NCI-H187 (cell line): ENCODE results near the gene PGGT1B.

Experiments used
- DNase-seq, 2 experiments: peaks; one replicate each; lab custom pipeline; 2025; lab: John Stamatoyannopoulos, UW

Gene PGGT1B

DNA sequence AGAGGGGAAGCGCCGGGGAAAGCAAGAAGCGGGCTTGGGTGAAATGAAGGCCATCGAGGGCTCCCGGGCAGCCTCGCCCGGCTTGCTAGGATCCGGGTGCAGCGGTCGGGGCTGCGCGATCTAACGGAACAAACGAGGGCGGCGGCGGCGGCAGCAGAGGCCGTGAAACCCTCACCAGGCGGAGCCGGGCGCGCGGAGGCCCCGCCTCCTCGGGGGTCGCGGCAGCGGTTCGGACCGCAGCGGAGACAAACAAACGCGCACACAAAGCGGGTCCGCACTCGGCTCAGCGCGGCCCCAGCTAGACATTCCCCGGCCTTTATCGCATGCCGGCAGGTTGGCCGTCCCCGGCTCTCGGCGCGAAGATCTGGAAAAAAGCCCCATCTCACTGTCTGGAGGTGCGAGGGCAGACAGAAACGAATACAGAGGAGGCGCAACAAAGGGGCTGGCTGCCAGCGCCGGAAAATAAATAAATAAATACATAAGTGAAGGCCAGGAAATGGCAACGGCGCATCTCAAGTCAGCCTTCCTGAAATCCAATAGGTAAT is 82.4 kb downstream of the PGGT1B start:
- DNase-seq, result no peak

DNA sequence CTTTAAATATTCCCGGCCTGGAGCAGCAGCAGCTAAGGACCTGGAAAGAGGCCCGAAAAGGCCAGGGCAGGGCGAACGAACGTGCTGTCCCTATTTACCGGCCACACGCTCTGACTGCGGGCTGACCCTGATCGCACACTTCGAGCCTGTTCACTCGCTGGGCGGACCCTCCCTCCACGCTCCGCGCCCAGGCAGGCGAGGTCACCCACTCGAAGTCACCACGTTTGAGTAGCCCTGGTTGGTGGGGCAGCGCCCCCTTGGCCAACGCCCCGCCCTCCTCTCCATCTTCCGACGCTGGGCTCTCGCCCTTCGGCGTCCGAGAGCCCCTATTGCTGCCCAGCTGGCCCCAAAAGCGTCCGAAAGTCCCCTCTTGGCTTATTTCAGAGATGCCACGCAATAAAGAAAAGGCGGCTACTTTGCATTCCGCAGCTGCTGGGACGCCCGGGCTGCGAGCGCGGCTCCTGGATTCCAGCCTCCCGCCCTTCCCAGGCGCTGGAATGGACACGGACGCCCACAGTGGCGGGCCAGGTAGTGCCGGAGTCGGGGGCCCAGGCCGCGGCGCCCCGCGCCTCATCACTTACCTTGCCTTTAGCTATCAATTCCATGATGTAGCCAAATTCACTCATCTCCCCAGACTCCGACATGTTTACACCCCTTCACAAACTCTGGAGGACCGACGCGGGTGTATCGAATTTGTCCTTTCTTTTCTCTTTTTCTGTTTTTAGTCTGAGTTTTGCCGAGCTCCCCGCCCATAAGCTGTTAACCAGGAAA is 83.1 kb downstream of the PGGT1B start:
- no peak for DNase-seq

DNA sequence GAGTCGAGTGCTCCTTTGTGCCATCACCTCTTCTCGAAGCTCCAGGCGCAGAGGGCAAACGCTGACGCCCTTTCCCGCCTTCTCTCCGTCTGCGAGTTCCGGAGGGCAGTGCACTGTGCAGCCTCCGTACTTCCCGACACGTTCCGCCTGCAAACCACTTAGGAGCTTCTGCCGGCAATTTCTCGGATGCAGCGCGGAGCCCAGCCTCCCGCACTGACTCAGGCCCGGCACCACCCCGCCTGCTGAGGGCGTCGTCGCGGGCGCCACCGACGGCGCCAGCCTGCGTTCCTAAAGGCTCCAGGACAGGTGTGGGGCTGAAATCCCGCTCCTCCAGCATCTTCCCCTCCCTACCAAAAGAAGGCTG is 83.7 kb downstream of the PGGT1B start:
- no peak for DNase-seq

DNA sequence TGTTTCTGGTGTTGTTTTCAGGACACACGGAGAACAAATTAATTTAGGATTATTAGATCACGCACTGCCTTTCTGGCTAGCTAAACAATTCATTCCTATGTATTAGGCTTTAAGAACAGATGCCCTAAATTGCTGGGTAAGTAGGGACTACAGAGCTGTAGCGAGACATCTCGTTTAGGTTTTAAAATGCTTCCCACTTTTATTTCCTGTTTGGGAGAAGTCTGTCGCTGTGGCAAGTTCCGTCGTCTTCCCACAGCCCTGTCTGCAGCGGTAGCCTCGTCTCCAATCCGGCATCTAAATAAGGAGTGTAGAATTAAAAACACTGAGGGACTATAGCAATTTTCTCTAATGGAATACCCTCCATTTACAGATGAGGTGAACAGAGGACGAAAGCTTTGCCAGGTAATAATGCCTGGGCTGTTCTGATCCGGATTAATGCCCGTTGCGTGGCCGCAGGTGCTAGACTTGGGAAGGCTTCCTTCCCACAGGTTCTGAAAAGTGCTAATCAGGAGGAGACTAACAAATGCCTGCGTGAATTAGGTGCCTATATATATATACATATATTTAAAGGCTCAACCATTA is 91.7 kb downstream of the PGGT1B start:
- DNase-seq, result no peak

DNA sequence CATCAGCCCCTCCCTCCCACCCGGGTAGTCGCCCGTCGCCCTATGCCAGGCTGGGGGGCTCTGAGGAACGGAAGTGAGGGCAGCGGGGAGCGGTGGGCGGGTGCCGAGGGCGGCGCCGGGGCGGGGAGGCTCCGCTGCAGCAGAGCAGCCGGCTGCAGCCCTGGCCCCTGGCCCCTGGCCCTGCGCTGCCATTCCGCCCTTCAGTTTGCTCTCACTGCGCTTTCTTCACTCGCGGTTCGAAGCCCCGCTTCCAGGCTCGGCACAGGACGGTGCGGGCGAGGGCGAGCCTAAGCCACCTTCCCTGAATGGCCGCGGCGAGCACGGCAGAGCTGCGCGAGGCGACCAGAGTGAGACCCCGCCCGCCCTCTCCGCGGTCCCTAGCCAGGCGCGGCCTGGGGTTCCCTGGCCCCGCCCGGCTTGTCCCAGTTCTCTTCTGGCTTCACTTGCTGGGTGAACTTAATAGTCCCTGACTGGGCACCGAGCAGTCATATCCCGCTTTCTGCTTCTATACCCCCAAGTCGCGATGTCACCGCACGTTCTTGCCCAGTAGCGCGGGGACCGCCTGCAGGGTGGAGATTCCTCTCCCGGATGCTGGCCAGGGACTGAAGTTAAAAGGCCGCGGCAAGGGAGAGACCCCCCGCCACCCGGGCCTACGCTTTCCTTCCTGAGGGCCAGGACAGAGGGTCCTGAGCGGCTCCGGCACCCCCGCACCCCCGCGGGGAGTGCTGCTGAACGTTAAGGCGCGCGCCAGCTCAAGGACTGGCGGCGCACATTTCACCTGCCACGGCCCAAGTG is 92.3 kb downstream of the PGGT1B start:
- DNase-seq, result peak in 1 of 2 experiments; percentile 58

DNA sequence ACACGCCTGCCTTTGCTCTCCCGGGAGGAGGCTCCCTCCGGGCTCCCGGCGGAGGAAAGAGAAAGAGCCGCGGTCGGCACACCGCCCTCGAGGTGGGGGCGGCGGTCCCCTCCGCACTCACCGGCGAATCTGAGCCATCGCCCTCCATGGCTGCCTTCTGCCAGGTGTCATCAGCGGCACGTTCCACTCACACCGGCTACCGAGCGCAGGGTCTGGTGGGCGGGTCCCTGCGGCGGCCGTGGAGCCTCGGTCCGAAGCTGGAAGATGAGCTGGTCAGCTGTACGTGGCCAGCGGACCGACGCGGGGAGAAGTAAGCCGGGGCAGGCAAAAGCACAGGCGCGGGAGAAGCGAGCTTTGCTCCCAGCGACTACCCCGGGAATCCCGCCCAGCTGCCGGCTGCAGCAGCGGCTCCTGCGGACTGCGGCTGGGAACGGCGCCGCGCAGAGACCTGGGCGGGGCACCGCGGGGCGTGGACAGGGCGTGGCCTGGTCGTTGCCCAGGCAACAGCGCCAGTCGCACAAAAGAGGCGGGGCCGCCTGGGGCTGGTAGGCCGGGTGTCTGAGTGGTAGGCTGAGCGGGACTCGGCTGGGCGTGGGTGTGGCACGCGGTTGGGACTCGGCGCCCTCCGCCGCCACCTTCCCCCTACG is 93.1 kb downstream of the PGGT1B start, which contains the start of gene TRIM36:
TSS of gene TRIM36 (minus strand) at position 422 of the 647 bp plus-strand sequence. CDS start at position 148, 274 bp downstream.
- peak; percentile 82 to 92 for DNase-seq

DNA sequence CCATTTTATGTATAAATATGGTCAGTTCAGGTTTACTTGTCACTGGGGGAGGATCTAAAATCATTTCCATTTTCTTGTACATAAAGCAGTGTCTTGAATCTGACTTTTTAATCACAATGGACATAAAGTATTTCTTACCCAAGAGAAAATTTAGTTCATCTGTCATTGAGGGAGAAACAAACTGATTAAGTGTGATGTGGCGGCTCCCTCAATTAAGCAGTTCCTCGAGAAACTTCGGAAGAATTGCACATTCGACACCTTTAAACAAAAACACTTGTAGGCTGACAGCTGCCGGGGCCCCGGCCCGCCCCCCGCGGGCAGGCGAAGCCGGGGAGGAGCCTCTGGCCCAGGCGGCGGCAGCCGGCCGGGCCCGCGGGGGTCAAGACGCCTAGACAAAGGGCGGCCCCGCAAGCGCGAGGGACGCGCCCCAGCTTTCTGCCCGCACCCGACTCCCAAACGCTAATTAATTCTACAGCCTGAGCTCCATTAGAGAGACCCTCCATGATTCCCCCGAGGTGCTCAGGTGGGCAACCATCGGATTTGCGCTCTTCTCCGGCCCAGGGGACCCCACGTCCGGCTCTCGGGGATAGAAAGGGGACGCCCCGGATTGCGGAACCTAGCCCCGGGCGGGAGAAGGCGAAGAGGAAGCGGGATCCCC is 93.7 kb downstream of the PGGT1B start:
- peak in 1 of 2 experiments; percentile 20 for DNase-seq

DNA sequence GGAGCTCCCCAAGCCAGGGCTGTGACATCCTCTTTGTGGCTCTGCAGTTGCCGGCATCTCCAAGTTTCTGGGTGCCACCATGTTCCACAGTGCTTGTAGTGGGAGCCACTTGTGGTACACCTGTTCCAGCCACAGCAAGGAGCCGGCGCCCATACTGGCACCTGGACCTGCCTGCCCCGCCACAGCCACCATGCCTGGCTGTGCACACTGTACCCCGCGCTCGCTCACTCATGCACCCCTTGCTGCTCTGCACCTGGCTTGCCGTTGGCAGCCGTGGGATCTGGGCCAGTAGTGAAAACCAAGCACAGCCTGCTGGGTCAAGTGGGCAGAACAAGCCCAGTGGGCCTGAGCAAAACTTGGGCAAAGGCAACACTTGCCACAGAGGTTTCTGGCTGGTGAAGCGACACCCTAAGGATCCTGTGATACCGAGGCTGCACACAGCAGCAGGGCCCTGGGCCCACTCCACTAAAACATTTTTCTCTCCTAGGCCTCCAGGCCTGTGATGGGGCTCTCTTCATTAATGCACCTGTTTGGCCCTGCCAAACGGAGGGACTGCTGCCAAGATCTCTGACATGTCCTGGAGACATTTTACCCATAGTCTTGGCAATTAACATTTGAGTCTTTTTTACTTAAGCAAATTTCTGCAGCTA is 95.8 kb downstream of the PGGT1B start:
- no peak for DNase-seq

DNA sequence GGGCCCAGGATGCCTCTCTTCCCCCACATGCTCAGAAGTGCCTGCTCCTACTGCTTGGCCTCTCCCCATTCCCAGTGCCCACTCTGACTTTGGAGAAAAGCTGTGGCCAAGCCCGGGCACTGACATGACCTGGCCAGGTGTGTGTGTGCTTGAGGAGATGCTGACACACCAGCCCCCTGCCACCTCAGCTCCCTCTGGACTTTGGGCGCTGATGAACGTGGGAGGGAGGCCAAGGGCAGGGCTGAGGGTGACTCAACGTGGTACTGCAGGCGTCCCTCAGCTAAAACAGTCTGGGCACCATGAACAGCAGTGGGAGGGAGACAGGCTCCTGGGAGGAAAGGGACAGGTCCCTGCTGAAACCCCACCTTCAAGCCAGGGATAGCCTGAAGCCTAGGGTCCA is 96.9 kb downstream of the PGGT1B start:
- DNase-seq, result no peak

DNA sequence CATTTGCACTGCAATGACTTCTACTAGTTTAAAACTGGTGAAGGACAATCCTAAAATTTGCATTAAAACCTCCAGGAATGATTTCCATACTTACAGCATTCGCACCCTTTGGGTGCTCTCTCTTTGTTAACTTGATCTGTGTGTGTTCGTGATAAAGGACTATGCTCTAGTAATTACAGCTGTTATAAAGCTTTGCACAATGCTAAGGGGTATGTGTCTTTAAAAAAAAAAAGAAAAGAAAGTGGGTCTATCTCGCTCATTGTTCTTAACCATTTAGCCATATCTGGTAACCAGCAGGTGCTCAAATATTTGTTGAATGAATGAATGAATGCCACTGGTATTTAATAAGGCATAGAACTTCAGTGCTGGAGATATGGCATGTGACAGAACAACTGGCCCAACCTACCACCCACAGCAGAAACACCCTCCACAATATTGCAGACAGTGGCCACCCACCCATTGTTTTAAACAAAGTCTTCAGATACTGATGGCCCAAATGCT is 101.7 kb downstream of the PGGT1B start:
- DNase-seq, result peak in 1 of 2 experiments; percentile 2
